ENCODE data around the gene MVB12B. TPM values are rescaled to one million over a fixed set of nuclear protein-coding genes. Genes with fewer than 3 reads are reported as not detected.

MVB12B gene
- total and polyA plus RNA-seq, 2 of the 13 experiments (the other 11 are each of a cell fraction or from before 2014, with no cell fraction given), result 12.1 to 30.1 TPM

GRCh38 chr9:126399251-126399650 is 72.6 kb downstream of the MVB12B start (continued):
- TF ChIP-seq CERS6 (CRISPR knock-in tag; IDR thresholded peaks at IDR 0.05), result no peak

GRCh38 chr9:126399789-126400188 is 73.2 kb downstream of the MVB12B start:
- POLR2A ChIA-PET, result no interaction called here
- intact Hi-C loops (cut with micrococcal nuclease; ENCODE audit: unreplicated experiment), result loop anchor here (5.0 kb wide), 1 partner anchor 517 kb away; no protein-coding TSS in a partner anchor
- DNase-seq (ENCODE audit: low spot score) (no peak), FAIRE-seq (no peak), ATAC-seq (no peak)
- Histone ChIP-seq H3K27me3 (ENCODE audit: control insufficient read depth in 1 of 2, insufficient read depth in 2 of 2, low read length in 2 of 2) (no peaks in the 10 kb centered on the region), H3K4me1 (ENCODE audit: insufficient read depth, low read length) (peaks cover 7% of the 10 kb centered on the region; the same call in 1 of the 2 replicates), H3K36me3 (replicated peaks in 1 of 2; ENCODE audit: control insufficient read depth in 1 of 2, insufficient read depth in 2 of 2, low read length in 2 of 2) (peaks cover 19 to 76% of the 10 kb centered on the region in 2 experiments; a peak in 4 of 5 replicates), H4K20me1 (ENCODE audit: insufficient read depth, low read length) (0 out of 2 replicates have a peak, but pooled peaks cover 3% of the 10 kb centered on the region), H3K4me3 (replicated peaks in 1 of 3; ENCODE audit: insufficient read depth in 1 of 3, low read depth in 2 of 3, low read length in 3 of 3) (no peak overlapping the region), H3K27ac (ENCODE audit: extremely low read length, insufficient read depth, low read length) (no peak overlapping the region), H3K4me2 (ENCODE audit: low read depth, low read length) (no peak overlapping the region), H2AFZ (ENCODE audit: low read length) (no peak overlapping the region), H3K9me3 (ENCODE audit: low read length) (no peaks in the 10 kb centered on the region), H3K9ac (ENCODE audit: insufficient read depth, low read depth, low read length) (no peak overlapping the region), H3K79me2 (ENCODE audit: insufficient read depth, low read length) (no peaks in the 10 kb centered on the region)
- CTCF ChIA-PET (ENCODE audit: low intra/inter-chr PET ratio, low total read pairs), result no interaction called here
- no TSS peak for BruUV-seq (replicated peaks)
- no peak for TF ChIP-seq ZNF446 (CRISPR knock-in tag; IDR thresholded peaks at IDR 0.05)
- no peak for TF ChIP-seq RELA (CRISPR knock-in tag; IDR thresholded peaks at IDR 0.05)
- TF ChIP-seq ZFP37 (CRISPR knock-in tag; IDR thresholded peaks at IDR 0.05; ENCODE audit: borderline replicate concordance), result no peak
- TF ChIP-seq SRSF1 (optimal IDR thresholded peaks at IDR 0.05; ENCODE audit: low read depth, low read length), result no peak
- no peak for TF ChIP-seq REXO4 (CRISPR knock-in tag; IDR thresholded peaks at IDR 0.05; ENCODE audit: borderline replicate concordance)
- no peak for TF ChIP-seq ARID3A (IDR thresholded peaks at IDR 0.05; ENCODE audit: low read depth, low read length)
- WGBS (ENCODE audit: low lambda C conversion rate), result 87% methylated on average over 10 of the region's 10 CpGs
- in situ Hi-C loops (cut with HindIII; ENCODE audit: extremely low pct_ligation_motif_present, low pct_unique_long_range_greater_than_20kb), result loop anchor here (5.0 to 10.0 kb wide), 2 partner anchors 97 to 995 kb away; no protein-coding TSS in a partner anchor
